Lung (tissue), 12 donors: ENCODE measurements around the gene PFKFB4. TPM values are rescaled to one million over a fixed set of nuclear protein-coding genes. Genes with fewer than 3 reads are reported as not detected.
A peak's percentile ranks its signal among the peaks of the same experiment; 100 is the strongest.

Experiments used
- ATAC-seq: fragments of 200-7000 bp; cut with Tn5 transposase; one replicate; pipeline ENCODE4 v1.9.1; 2020; ENCODE audit warnings: moderate number of reproducible peaks; ENCODE audit not compliant: insufficient read depth, low FRiP score
- DNase-seq, 3 donors: peaks; one replicate each; pipeline ENCODE4 v3.0.0-alpha.2; 2013 to 2017
- H3K27ac ChIP-seq, 2 donors: one replicate each; pipeline ENCODE4 v1.5.1; 2013; ENCODE audit warnings: mild to moderate bottlenecking in 2 of 2, moderate library complexity in 2 of 2, control low read depth in 1 of 2, inconsistent platforms in 1 of 2, low read depth in 1 of 2, low read length in 1 of 2
- H3K27me3 ChIP-seq, 3 donors: one replicate each; pipeline ENCODE4 v1.5.1; 2013; ENCODE audit warnings: low read length in 2 of 3; ENCODE audit not compliant: control insufficient read depth in 3 of 3, insufficient read depth in 3 of 3
- H3K36me3 ChIP-seq, 4 donors: one replicate each; pipeline ENCODE4 v1.5.1; 2013; ENCODE audit warnings: low read length in 4 of 4, mild to moderate bottlenecking in 1 of 4, moderate library complexity in 1 of 4; ENCODE audit not compliant: control insufficient read depth in 4 of 4, insufficient read depth in 4 of 4
- H3K4me1 ChIP-seq, 5 donors: one replicate each; pipeline ENCODE4 v1.5.1; 2013; ENCODE audit warnings: low read length in 5 of 5, mild to moderate bottlenecking in 2 of 5, moderate library complexity in 1 of 5; ENCODE audit not compliant: control insufficient read depth in 5 of 5, insufficient read depth in 5 of 5
- H3K4me3 ChIP-seq: one replicate; pipeline ENCODE4 v1.5.1; 2013; ENCODE audit warnings: mild to moderate bottlenecking, control low read depth, moderate library complexity
- H3K9ac ChIP-seq, 2 donors: one replicate each; pipeline ENCODE4 v1.5.1; 2013; ENCODE audit warnings: low read length in 2 of 2, control low read depth in 1 of 2; ENCODE audit not compliant: insufficient read depth in 1 of 2
- H3K9me3 ChIP-seq, 4 donors: one replicate each; pipeline ENCODE4 v1.5.1; 2013; ENCODE audit warnings: low read length in 3 of 4, mild to moderate bottlenecking in 1 of 4, moderate library complexity in 1 of 4; ENCODE audit not compliant: control insufficient read depth in 4 of 4, insufficient read depth in 3 of 4
- WGBS, 2 donors: extraction: QIAGEN DNeasy Blood & Tissue Kit; methylation state at CpG; one replicate each; pipeline ENCODE4 v1.1.7; 2013; 5-methylcytosine and 5-hydroxymethylcytosine counted together
- polyA plus RNA-seq, 2 donors: library from polyadenylated mRNA; stranded (reverse); fragments of 200-250 nt; gene quantifications; one replicate each; pipeline ENCODE4 v1.2.1, GENCODE V29; 2013
- total RNA-seq, 2 donors: library from RNA; depleted of rRNA in 1 of 2; stranded (reverse); fragments of >200 nt in 1 of 2; gene quantifications; one replicate each; pipeline ENCODE4 v1.2.1, GENCODE V29; 2014 to 2021
- TF ChIP-seq, protein P1 (sequence below): IDR thresholded peaks from 2 replicates; pipeline ENCODE4 v1.5.1; 2012; ENCODE audit warnings: mild to moderate bottlenecking; ENCODE audit errors: control extremely low read depth, extremely low read depth
- donor health status: control.
- donor health status: control.
- donor health status: Bipolar disorder and iron deficiency.
- donor health status: healthy.
- donor health status: DM: yes; HTN: yes; CAD: no.

The PFKFB4 gene
- total and polyA plus RNA-seq, 4 donors = 3.6 to 15.9 (median 12.1) TPM

DNA sequence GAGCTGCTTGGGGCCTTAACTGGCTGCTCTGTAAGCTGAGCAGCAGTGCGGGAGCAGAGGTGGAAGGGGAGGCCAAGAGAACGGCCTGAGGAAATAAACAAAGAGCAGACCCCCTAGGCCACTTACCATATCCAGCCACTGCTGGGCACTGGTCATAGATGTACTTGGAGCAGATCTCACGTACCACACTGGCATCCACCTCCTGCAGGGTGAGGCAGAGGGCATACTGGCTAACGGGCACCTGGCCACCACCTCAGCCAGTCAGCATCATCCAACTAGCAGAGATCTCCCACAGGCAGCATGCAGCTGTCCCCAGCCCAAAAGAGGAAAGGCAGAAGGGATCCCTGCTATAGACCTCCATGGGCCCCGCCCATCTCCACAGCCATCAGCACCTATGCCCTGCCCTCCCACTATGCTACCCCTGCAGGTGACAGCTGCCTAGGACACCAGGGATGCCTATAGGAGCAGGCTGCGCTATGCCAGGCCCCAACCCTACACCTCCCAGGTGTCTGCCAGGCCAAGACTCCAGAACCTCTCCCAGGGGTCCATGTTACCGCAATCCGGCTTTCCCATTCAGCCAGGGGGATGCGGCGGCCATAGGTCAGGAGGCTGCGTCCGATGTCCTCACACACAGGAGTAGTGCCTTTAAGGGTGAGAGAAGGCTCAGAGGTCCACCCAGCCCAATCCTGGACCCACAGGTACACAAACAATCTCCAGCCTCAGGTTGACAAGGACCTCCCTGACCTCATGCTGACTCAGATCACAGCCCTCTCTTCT is 43.1 kb upstream of the PFKFB4 start:
- peaks cover 2 to 29% (median 8%) of the 10 kb centered on the region in 5 donors for H3K4me1 ChIP-seq
- DNase-seq = no peak
- no peaks in the 10 kb centered on the region for H3K9me3 ChIP-seq
- 96 to 97% methylated on average over 12 of the region's 12 CpGs for WGBS, 2 donors
- TF ChIP-seq, protein P1, sequence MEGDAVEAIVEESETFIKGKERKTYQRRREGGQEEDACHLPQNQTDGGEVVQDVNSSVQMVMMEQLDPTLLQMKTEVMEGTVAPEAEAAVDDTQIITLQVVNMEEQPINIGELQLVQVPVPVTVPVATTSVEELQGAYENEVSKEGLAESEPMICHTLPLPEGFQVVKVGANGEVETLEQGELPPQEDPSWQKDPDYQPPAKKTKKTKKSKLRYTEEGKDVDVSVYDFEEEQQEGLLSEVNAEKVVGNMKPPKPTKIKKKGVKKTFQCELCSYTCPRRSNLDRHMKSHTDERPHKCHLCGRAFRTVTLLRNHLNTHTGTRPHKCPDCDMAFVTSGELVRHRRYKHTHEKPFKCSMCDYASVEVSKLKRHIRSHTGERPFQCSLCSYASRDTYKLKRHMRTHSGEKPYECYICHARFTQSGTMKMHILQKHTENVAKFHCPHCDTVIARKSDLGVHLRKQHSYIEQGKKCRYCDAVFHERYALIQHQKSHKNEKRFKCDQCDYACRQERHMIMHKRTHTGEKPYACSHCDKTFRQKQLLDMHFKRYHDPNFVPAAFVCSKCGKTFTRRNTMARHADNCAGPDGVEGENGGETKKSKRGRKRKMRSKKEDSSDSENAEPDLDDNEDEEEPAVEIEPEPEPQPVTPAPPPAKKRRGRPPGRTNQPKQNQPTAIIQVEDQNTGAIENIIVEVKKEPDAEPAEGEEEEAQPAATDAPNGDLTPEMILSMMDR = no peak
- H3K4me3 ChIP-seq = no peak overlapping the region
- peaks cover 26 to 69% (median 46%) of the 10 kb centered on the region in 4 donors for H3K36me3 ChIP-seq
- H3K27ac ChIP-seq = peak overlapping the region in 1 of 2 donors; percentile 85
- H3K9ac ChIP-seq = no peak overlapping the region
- no peak for ATAC-seq
- H3K27me3 ChIP-seq = peaks cover 0 to 6% (median 0%) of the 10 kb centered on the region in 3 donors

DNA sequence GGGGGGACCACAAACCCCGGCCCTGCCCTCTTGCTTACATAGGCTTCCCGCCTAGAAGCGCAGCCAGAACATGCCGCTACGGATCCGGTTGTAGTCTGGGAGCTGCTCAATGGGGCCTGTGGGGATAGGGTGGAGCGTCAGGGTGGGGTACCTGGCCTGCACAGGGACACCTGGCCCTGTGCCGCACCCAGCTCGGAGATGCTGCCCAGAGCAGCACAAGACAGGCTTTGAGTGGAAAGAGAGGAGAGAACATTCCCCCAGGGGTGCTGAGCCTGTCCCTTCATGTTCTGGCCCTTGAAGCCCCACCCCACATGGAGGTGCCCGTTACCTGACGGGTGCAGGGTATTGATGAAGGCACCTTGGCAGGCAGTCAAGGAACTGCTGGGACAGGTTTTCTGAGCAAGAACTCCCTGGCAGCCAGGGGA is 42.5 kb upstream of the PFKFB4 start:
- Histone ChIP-seq H3K36me3 (peaks cover 20 to 63% (median 40%) of the 10 kb centered on the region in 4 donors), H3K9ac (no peak overlapping the region), H3K4me1 (peaks cover 2 to 35% (median 11%) of the 10 kb centered on the region in 5 donors), H3K9me3 (no peaks in the 10 kb centered on the region), H3K4me3 (no peak overlapping the region), H3K27ac (peak overlapping the region; percentile 33 to 85), H3K27me3 (peaks cover 0 to 12% (median 0%) of the 10 kb centered on the region in 3 donors)
- 81 to 91% methylated on average over 11 of the region's 11 CpGs for WGBS, 2 donors
- TF ChIP-seq, protein P1 = no peak
- ATAC-seq (no peak), DNase-seq (no peak)

GRCh38 chr3:48598323-48599076 is 41.9 kb upstream of the PFKFB4 start:
- DNase-seq = peak; percentile 88 to 90 (median 90)

More at GRCh38 chr3:48598323-48599076, 41.9 kb upstream of the PFKFB4 start:
- TF ChIP-seq, protein P1 = no peak
- Histone ChIP-seq H3K27me3 (peaks cover 0 to 14% (median 0%) of the 10 kb centered on the region in 3 donors), H3K36me3 (peaks cover 15 to 57% (median 36%) of the 10 kb centered on the region in 4 donors), H3K9ac (no peak overlapping the region), H3K9me3 (no peaks in the 10 kb centered on the region), H3K4me3 (no peak overlapping the region), H3K27ac (peak overlapping the region; percentile 33 to 85), H3K4me1 (peaks cover 2 to 36% (median 11%) of the 10 kb centered on the region in 5 donors)
- ATAC-seq = no peak
- 59 to 71% methylated on average over 5 of the region's 5 CpGs for WGBS, 2 donors
